H9 (cell line): ENCODE measurements around the gene MYCBP2. TPM values are rescaled to one million over a fixed set of nuclear protein-coding genes. Genes with fewer than 3 reads are reported as not detected.

Experiments
- DNase-seq: peaks from one replicate; pipeline ENCODE4 v3.0.0-alpha.2; 2017
- H2AFZ ChIP-seq: one replicate; pipeline ENCODE4 v1.6.1; 2013; ENCODE audit warnings: mild to moderate bottlenecking, low read length, control low read depth, moderate library complexity
- H2AK5ac ChIP-seq: 2 replicates; pipeline ENCODE4 v1.6.1; 2013; ENCODE audit warnings: low read length, control low read depth, mixed read lengths; ENCODE audit not compliant: insufficient read length
- H2BK120ac ChIP-seq: one replicate; pipeline ENCODE4 v1.6.1; 2013; ENCODE audit warnings: low read depth, mild to moderate bottlenecking, low read length, control low read depth, inconsistent platforms; ENCODE audit not compliant: poor library complexity, severe bottlenecking
- H2BK12ac ChIP-seq: 2 replicates; pipeline ENCODE4 v1.6.1; 2013; ENCODE audit warnings: low read length, control low read depth, mixed read lengths, low read depth; ENCODE audit not compliant: insufficient read length
- H2BK15ac ChIP-seq: 2 replicates; pipeline ENCODE4 v1.6.1; 2013; ENCODE audit warnings: low read depth, low read length, control low read depth
- H2BK20ac ChIP-seq: one replicate; pipeline ENCODE4 v1.6.1; 2013; ENCODE audit warnings: low read depth, mild to moderate bottlenecking, low read length, control low read depth, inconsistent platforms; ENCODE audit not compliant: poor library complexity, severe bottlenecking
- H2BK5ac ChIP-seq: 2 replicates; pipeline ENCODE4 v1.6.1; 2013; ENCODE audit warnings: low read length, control low read depth, mixed read lengths; ENCODE audit not compliant: insufficient read length
- H3K14ac ChIP-seq: 2 replicates; pipeline ENCODE4 v1.6.1; 2013; ENCODE audit warnings: low read length, control low read depth; ENCODE audit not compliant: insufficient read depth
- H3K18ac ChIP-seq: 2 replicates; pipeline ENCODE4 v1.6.1; 2013; ENCODE audit warnings: low read depth, mild to moderate bottlenecking, mixed read lengths, low read length, control low read depth; ENCODE audit not compliant: insufficient read length
- H3K23ac ChIP-seq: 2 replicates; pipeline ENCODE4 v1.6.1; 2013; ENCODE audit warnings: low read length, control low read depth, mixed read lengths, low read depth; ENCODE audit not compliant: insufficient read length
- H3K23me2 ChIP-seq: 2 replicates; pipeline ENCODE4 v1.6.1; 2013; ENCODE audit warnings: low read depth, mild to moderate bottlenecking, mixed read lengths, low read length, control low read depth; ENCODE audit not compliant: insufficient read length, poor library complexity, severe bottlenecking
- H3K27ac ChIP-seq: 2 replicates; pipeline ENCODE4 v1.5.1; 2013; ENCODE audit warnings: low read length, control low read depth, mixed read lengths, low read depth; ENCODE audit not compliant: insufficient read length
- H3K27me3 ChIP-seq: 2 replicates; pipeline ENCODE4 v1.6.1; 2013; ENCODE audit warnings: low read length, control low read depth, inconsistent platforms; ENCODE audit not compliant: insufficient read depth
- H3K4ac ChIP-seq: 2 replicates; pipeline ENCODE4 v1.6.1; 2013; ENCODE audit warnings: low read depth, mild to moderate bottlenecking, control low read depth, inconsistent platforms, low read length, moderate library complexity
- H3K4me1 ChIP-seq: 2 replicates; pipeline ENCODE4 v1.6.1; 2013; ENCODE audit warnings: low read length, control low read depth, inconsistent platforms; ENCODE audit not compliant: insufficient read depth
- H3K4me2 ChIP-seq: 2 replicates; pipeline ENCODE4 v1.6.1; 2013; ENCODE audit warnings: low read length, control low read depth, mixed read lengths; ENCODE audit not compliant: insufficient read length, insufficient read depth
- H3K56ac ChIP-seq: 2 replicates; pipeline ENCODE4 v1.6.1; 2013; ENCODE audit warnings: low read depth, mild to moderate bottlenecking, mixed read lengths, low read length, control low read depth; ENCODE audit not compliant: insufficient read length
- H3K79me1 ChIP-seq: 2 replicates; pipeline ENCODE4 v1.6.1; 2013; ENCODE audit warnings: low read depth, mild to moderate bottlenecking, moderate library complexity, low read length, control low read depth, inconsistent platforms; ENCODE audit not compliant: insufficient read depth, poor library complexity, severe bottlenecking
- H3K79me2 ChIP-seq: 2 replicates; pipeline ENCODE4 v1.6.1; 2013; ENCODE audit warnings: low read length, control low read depth, inconsistent platforms; ENCODE audit not compliant: insufficient read depth
- H3K9ac ChIP-seq: 2 replicates; pipeline ENCODE4 v1.6.1; 2013; ENCODE audit warnings: low read length, control low read depth, mixed read lengths; ENCODE audit not compliant: insufficient read length; ENCODE audit errors: extremely low read depth
- H3K9me3 ChIP-seq: one replicate; pipeline ENCODE4 v1.6.1; 2013; ENCODE audit warnings: low read depth, low read length, inconsistent platforms; ENCODE audit not compliant: control insufficient read depth
- H3T11ph ChIP-seq: one replicate; pipeline ENCODE4 v1.6.1; 2013; ENCODE audit warnings: mild to moderate bottlenecking, low read length, control low read depth, inconsistent platforms
- H4K20me1 ChIP-seq: one replicate; pipeline ENCODE4 v1.6.1; 2013; ENCODE audit not compliant: control insufficient read depth, insufficient read length, insufficient read depth
- H4K5ac ChIP-seq: 2 replicates; pipeline ENCODE4 v1.6.1; 2013; ENCODE audit warnings: low read depth, mild to moderate bottlenecking, mixed read lengths, low read length, control low read depth; ENCODE audit not compliant: insufficient read length
- H4K8ac ChIP-seq: replicated peaks from 2 replicates; pipeline ENCODE4 v1.6.1; 2013; ENCODE audit warnings: low read length, control low read depth, mixed read lengths, low read depth; ENCODE audit not compliant: insufficient read length
- H4K91ac ChIP-seq: 2 replicates; pipeline ENCODE4 v1.6.1; 2013; ENCODE audit warnings: low read depth, mild to moderate bottlenecking, moderate library complexity, mixed read lengths, low read length, control low read depth; ENCODE audit not compliant: insufficient read length
- H3K27ac Mint-ChIP-seq, 3 experiments: 2 replicates in 2 of 3; 3 replicates in 1 of 3; pipeline ENCODE4 v1.8.0; 2020 to 2021; ENCODE audit warnings: mixed read lengths in 3 of 3, mild to moderate bottlenecking in 1 of 3, moderate library complexity in 1 of 3
- H3K27me3 Mint-ChIP-seq: 2 replicates; pipeline ENCODE4 v1.8.0; 2021; ENCODE audit warnings: low read depth, mild to moderate bottlenecking, moderate library complexity, mixed read lengths
- H3K36me3 Mint-ChIP-seq, 3 experiments: 2 replicates in 2 of 3; 3 replicates in 1 of 3; pipeline ENCODE4 v1.8.0; 2020 to 2021; ENCODE audit warnings: low read depth in 3 of 3, mixed read lengths in 3 of 3; ENCODE audit not compliant: insufficient read depth in 1 of 3
- H3K4me1 Mint-ChIP-seq, 2 experiments: 2 replicates each; pipeline ENCODE4 v1.8.0; 2020; ENCODE audit warnings: mixed read lengths in 2 of 2
- H3K4me3 Mint-ChIP-seq, 2 experiments: 2 replicates in 1 of 2; 3 replicates in 1 of 2; pipeline ENCODE4 v1.8.0; 2020 to 2021; ENCODE audit warnings: mild to moderate bottlenecking in 2 of 2, mixed read lengths in 2 of 2, moderate library complexity in 1 of 2
- H3K9me3 Mint-ChIP-seq, 2 experiments: 2 replicates in 1 of 2; 3 replicates in 1 of 2; pipeline ENCODE4 v1.8.0; 2020; ENCODE audit warnings: mild to moderate bottlenecking in 2 of 2, mixed read lengths in 2 of 2, moderate library complexity in 1 of 2
- WGBS: extraction: QIAGEN DNeasy Blood & Tissue Kit; methylation state at CpG from one replicate; pipeline ENCODE4 v1.1.7; 2013; ENCODE audit warnings: missing lambda C conversion rate, low lambda C conversion rate, mixed read lengths; ENCODE audit not compliant: insufficient read length; ENCODE audit errors: extremely low coverage; 5-methylcytosine and 5-hydroxymethylcytosine counted together
- total RNA-seq: library from RNA; stranded (reverse); gene quantifications from 2 replicates; pipeline ENCODE4 v1.2.1, GENCODE V29; 2021
- TF ChIP-seq, protein P1 (sequence below): fragments of 200-600 bp; sonication (generic); conservative IDR thresholded peaks from 3 replicates; pipeline ENCODE4 v1.8.0; 2021; ENCODE audit warnings: antibody characterized with exemption, mild to moderate bottlenecking

Gene MYCBP2
- total RNA-seq, 1 experiment from 2014 or later, result 32.0 TPM

- H2AFZ ChIP-seq, result no peak overlapping the region
- H3K4me1 Mint-ChIP-seq, result peaks cover 8 to 14% of the 10 kb centered on the region in 2 experiments
- no peaks in the 10 kb centered on the region for H3K9me3 ChIP-seq
- H3K4me2 ChIP-seq, result no peak overlapping the region
- H3K56ac ChIP-seq, result no peak overlapping the region
- H3K27ac ChIP-seq, result no peak overlapping the region
- no peak overlapping the region for H3K14ac ChIP-seq
- H4K20me1 ChIP-seq, result no peaks in the 10 kb centered on the region
- WGBS, result no CpG with 5 or more reads among the region's 5 CpGs
- no peak overlapping the region for H2BK5ac ChIP-seq
- H3K79me2 ChIP-seq, result no peaks in the 10 kb centered on the region
- H3K9ac ChIP-seq, result no peak overlapping the region
- H3K18ac ChIP-seq, result no peak overlapping the region
- H3K4me1 ChIP-seq, result no peaks in the 10 kb centered on the region
- H2BK120ac ChIP-seq, result no peak overlapping the region
- no peaks in the 10 kb centered on the region for H3K27me3 Mint-ChIP-seq
- no peak overlapping the region for H2BK12ac ChIP-seq
- H3K23me2 ChIP-seq, result no peaks in the 10 kb centered on the region
- H3K4ac ChIP-seq, result no peak overlapping the region
- H3T11ph ChIP-seq, result no peak overlapping the region
- no peak overlapping the region for H4K91ac ChIP-seq
- no peaks in the 10 kb centered on the region for H3K79me1 ChIP-seq
- peaks cover 6 to 18% (median 17%) of the 10 kb centered on the region in 3 experiments; a peak in 6 of 7 replicates for H3K36me3 Mint-ChIP-seq
- TF ChIP-seq, protein P1, sequence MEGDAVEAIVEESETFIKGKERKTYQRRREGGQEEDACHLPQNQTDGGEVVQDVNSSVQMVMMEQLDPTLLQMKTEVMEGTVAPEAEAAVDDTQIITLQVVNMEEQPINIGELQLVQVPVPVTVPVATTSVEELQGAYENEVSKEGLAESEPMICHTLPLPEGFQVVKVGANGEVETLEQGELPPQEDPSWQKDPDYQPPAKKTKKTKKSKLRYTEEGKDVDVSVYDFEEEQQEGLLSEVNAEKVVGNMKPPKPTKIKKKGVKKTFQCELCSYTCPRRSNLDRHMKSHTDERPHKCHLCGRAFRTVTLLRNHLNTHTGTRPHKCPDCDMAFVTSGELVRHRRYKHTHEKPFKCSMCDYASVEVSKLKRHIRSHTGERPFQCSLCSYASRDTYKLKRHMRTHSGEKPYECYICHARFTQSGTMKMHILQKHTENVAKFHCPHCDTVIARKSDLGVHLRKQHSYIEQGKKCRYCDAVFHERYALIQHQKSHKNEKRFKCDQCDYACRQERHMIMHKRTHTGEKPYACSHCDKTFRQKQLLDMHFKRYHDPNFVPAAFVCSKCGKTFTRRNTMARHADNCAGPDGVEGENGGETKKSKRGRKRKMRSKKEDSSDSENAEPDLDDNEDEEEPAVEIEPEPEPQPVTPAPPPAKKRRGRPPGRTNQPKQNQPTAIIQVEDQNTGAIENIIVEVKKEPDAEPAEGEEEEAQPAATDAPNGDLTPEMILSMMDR, result no peak
- no peak overlapping the region for H4K5ac ChIP-seq
- DNase-seq, result no peak
- no peak overlapping the region for H2BK20ac ChIP-seq
- no peak overlapping the region for H3K23ac ChIP-seq
- no peaks in the 10 kb centered on the region; a peak in 1 of 5 replicates for H3K9me3 Mint-ChIP-seq
- H4K8ac ChIP-seq, result no peak overlapping the region
- H3K27ac Mint-ChIP-seq, result no peak overlapping the region; a peak in 1 of 7 replicates
- no peak overlapping the region for H3K4me3 Mint-ChIP-seq
- H3K27me3 ChIP-seq, result no peaks in the 10 kb centered on the region
- no peak overlapping the region for H2AK5ac ChIP-seq
- no peak overlapping the region for H2BK15ac ChIP-seq
Observed at GRCh38 chr13:77042566-77043177, 284.2 kb downstream of the MYCBP2 start.
